GM18868 (cell line): Measurements from ENCODE around the gene GABRG3.
"Not testable (repeated sequence)": the region's sequence is repeated elsewhere in the genome, so short reads cannot be mapped to it uniquely, and the experiment has no call there.

ENCODE experiments used
- ATAC-seq: cut with Tn5 transposase; IDR thresholded peaks from one replicate; pipeline ENCODE4 v1.9.1; 2021; ENCODE audit warnings: mild to moderate bottlenecking, moderate library complexity; ENCODE audit not compliant: unreplicated experiment

The GABRG3 gene

DNA sequence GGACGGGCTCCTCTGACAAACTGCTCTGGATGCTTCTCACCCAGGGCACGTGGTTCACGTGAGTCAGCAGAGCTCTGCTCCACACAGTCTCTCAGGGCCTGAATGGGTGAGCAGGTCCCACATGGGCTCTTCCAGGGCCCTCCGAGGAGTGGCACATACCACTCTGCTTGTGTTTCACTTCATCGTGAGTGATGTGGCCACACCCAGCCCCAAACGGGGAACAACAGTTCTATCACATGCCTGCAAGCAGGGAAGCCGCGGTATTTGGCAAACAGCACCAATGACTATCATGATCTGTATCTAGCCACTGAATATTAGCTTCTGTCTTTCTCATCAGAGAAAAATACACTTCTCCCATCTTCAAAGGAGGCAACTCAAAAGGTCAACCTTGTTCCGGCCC is 352.8 kb downstream of the GABRG3 start:
- no peak for ATAC-seq

DNA sequence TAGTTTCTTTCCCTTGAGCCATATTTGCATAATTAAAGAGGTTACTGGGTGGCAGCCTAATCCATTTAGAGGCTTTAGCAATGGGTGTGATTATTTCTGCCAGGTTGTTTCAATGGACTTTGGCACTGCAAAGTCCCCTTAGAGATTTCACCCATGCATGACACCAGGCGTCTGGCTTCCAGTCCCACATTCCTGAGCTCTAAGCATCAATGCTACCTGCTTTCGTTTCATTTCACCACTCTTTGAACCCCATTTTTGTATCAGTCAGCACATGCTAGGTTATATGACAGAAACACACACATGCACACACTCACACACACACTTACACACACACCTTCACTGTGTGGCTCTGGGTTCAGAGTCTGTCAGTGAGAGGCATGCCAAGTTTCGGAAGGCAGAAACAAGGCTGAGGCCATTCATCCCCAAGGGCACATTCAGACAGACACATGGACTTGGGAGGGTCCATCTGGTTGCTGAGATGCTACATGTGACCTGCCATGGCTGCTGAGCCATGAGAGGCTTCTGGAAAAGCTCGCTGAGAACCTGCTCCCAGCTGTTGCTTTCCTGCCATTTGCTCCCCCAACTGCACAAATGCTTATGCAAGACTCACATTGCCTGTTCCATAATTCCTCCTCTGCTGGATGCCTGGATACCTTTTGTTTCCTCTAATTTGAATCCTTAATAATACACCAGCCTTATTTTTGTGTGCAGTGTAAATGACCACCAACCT is 354.1 kb downstream of the GABRG3 start:
- ATAC-seq = no peak

DNA sequence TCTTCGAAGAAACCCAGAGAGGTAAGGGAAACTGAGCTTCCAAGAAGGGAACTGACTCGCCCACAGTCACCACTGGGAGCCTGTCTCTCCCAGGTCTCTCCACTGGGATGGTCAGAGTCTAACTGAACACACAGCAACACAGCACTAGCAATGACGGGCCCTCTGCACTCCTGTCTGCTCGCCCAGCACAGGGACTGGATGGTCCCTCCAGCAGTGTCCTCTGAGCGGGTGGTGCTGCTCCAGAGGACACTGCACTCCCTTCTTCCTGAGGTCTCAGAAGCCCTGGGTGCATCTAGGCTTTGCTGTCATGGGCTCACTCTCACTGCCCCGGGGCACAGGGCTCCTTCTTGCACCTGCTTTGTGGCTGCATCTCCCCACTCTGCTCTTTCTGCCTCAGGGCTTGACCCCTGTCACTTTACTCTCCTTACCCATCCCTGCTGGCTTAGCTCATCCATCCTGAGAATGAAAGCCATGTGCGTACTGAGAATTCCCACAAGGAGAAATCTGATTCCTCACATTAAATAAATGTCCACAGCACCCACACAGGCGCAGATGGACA is 356.6 kb downstream of the GABRG3 start:
- no peak for ATAC-seq

DNA sequence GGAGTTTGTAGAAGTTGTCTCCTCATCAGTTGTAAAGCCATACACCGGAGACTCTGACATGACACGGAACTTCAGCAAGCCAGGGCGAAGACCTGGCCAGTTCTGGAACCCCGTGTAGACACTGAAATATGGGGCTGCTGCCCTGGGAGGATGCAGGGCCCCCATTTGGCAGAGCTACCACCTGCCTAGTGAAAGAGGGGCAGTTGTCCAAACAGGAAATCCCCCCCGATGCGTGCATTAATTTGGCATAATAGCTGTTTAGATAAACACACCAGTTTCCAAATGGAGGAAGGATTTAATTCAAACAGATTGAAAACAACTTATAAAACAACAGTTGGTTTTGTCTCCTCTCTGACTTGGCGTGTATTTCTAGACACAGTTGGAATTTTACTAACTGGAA is 357.2 kb downstream of the GABRG3 start:
- no peak for ATAC-seq

DNA sequence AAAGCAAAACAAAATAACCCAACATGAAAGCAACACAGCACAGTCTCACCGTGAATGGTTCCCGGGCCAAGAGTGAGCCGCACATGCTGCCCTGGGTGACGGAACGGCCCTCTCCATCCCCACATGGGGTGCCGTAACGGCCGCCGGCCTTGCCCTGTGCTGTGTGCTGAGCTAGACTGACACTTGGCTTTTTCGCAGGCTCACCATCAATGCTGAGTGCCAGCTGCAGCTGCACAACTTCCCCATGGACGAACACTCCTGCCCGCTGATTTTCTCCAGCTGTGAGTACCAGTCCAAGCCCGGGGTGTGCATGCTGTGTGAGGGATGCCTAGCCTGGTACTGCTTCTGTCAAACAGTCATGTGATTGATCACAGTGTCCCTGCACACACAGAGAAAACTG is 357.6 kb downstream of the GABRG3 start:
- no peak for ATAC-seq

DNA sequence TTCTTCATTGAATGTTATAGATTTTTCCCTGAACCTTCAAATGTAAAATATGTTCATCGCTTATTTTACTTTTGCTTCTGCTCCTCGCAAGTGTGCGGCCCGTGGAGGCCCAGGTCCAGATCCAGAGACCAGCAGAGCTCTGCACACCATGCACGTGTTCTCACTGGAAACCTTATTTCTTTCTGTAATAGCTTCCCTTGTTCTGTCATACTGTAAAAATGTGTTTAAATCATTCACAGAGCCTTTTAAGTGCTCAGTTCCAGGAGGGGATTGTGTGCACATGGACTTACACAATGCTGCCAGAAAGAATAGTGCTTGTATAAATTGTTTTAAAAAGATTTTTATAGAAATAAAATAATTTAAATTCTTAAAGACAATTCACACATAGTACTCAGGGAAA is 359.3 kb downstream of the GABRG3 start:
- no peak for ATAC-seq

DNA sequence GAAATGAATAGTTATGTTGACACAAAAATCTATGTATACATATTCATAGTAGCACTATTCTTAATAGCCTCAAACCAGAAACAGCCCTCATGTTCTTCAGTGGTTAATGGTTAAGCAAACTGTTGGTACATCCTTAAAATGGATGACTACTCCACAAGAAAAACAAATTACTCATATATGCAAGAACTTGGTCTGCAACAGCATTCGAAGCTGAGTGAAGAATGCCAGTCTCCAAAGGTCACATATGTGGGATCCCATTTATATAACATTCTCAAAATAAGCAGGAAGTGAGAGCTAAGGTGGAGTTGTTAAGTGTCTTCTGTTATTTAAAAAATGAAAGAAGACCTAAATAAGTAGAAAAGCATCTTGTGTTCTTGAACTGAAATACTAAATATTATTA is 365.7 kb downstream of the GABRG3 start:
- no peak for ATAC-seq

DNA sequence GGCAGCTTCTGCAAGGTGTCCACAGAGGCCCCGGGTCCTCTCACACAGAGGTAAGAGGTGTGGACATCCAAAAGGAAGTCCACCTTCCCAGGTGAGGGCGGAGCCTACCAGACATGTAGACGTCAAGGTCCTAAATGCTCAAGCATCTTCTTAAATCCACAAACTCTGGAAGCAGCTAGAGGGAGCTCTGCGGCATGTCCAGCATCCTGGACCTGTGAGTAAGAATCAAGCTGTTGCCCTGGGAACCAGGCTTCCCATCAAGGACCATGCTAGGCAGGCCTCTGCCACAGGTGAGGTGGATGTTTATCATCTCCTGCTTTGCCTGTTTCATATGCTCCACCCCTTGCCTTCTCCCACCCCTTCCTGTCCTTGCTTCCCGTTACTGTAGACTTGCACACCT is 368.2 kb downstream of the GABRG3 start:
- no peak for ATAC-seq

DNA sequence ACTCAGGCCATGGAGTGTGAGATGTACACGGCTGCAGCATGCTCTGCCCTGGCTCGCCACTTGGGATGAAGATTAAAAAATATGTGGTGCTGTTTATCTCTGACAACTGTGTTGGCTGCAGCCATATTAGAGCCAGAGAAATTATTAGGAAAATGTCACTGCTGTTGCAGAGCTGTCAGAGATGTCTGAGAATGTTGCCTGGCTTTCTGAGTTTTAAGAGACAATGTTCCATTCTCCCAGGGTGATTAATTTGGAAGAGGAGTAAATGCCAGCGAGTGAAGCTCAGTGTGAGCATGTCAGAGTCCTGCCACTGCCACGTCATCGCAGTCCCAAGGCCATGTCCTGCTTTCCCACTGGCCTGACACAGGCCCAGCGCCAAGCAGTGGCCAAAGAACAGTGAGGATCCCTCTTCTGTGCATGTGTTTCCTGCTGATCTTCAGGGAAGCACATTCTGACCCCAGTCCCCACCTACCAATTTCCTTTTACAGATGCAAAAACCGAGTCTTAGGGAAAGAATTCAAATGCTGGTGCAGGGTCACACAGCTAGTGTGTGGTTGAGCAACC is 370.9 kb downstream of the GABRG3 start:
- no peak for ATAC-seq

DNA sequence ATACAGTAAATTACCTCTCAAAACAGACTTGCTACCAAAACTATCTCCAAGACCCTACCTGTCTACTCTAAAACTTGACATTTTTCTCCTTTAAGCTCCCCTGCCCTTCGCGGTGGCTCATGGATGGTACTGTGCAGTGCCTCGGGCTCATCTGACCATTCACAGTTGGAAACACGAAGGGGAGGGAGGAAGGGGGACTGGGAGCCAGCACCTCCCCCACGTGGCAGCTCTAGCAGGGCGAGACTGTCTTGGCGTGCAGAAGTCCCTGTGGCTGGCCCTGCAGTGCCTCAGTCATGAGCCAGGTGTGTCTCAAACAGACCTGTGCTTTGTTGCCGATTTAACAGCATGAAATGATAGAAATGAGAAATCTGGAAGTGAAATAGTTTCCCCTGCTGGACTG is 372.0 kb downstream of the GABRG3 start:
- ATAC-seq = no peak

DNA sequence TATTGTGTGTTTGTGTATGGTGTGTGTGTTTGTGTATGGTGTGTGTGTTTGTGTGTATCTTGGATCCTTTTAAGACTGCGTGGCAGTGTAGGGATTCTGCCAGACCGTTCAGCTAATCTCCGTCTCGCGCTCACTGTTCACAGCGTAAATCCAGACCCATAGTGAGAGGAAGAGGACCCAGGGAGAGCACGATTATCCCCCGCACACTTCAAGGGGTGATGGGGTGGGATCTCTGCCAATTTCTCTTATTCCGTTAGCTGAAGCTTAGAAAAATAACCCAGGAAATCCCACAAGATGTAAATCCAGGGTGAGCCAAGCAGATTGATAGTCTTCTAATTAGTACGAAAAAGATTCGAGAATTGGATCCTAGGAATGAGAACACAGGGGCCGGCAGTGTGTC is 381.2 kb downstream of the GABRG3 start:
- ATAC-seq = no peak

DNA sequence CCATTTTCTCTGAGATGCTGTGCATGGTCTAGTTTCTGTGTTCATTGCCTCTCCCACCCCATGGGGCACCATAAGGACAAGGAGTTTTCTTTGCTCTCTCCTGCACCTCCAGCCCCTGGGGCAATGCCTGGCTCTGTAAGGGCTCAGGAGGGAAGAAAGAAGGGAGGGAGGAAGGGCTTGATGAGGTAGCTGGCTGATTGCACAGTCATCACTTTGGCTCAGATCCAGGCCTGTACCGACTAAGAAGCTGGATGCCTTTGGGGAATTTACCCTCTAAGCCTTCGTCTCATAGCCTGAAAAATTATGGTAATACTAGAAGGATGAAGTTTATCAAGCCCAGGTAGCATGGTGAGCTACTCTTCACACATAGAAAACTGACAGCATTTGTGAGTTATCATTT is 382.9 kb downstream of the GABRG3 start:
- no peak for ATAC-seq

DNA sequence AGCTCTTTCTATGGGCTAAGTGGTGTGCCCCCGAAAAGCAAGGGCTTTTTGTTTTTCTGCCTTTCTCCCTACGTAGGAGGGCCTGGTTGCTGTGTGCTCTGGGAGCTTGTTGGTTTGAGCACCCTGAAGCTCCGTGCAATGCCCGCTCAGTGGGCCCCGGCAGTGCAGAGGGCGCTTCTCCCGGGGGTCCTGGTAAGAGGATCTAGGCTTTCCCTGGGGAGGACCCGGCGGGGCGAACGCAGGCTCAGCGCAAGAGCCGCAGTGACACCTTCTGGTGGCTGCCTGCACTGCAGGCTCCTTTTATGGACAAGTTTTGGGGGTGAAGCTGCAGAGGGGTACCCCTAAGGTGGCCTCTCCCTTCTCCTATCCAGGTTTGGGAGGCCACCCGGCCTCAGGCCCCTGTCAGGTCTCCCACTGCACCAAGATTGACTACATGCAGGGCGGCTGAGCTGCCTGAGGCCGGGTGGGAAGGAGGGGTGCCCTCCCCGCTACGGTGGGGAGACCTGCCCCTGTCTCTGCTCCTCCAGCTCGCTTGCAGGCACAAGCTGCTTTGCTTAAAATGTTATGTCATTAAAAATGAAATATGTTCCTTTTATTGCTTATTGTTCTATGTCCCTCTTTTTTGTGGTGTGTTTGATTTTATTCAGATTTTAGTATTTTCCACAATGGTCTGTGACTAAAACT is 387.9 kb downstream of the GABRG3 start:
- ATAC-seq = no peak

DNA sequence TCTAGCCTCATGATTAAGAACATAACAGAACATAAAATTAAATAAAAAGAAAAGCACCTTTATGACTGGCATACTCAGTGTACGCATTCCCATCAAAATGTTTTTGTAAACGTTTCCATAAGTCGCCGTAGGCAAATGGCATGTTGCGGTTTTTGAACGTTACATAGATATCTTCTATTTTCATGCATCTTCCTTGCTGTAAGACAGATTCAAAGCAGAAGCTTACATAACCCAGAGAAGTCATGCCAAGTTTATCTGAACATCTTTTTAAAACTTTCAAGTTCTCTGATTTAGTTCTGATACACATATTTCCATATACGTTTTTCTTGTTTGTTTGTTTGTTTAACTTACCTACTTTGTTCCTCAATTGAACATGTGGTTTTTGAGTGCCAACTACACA is 388.6 kb downstream of the GABRG3 start:
- no peak for ATAC-seq

DNA sequence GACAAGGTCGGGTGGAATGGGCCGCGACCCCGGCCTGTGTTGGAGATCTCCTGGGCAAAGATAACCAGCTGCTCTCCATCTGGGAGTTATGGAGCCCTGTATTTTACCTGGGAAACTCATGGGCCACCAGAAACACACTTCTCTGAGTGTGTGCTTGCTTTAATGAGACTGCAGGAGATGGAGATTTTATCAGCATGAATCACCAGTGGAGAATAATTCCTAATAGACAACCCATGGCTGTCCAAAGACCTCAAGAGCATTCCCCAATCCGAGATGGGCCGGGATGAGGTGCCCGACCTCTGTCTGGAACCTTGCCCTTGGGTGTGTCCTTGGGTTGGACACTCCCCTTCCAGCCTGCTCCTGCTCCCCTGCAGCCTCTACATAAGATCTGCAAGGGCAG is 389.3 kb downstream of the GABRG3 start:
- ATAC-seq = no peak

DNA sequence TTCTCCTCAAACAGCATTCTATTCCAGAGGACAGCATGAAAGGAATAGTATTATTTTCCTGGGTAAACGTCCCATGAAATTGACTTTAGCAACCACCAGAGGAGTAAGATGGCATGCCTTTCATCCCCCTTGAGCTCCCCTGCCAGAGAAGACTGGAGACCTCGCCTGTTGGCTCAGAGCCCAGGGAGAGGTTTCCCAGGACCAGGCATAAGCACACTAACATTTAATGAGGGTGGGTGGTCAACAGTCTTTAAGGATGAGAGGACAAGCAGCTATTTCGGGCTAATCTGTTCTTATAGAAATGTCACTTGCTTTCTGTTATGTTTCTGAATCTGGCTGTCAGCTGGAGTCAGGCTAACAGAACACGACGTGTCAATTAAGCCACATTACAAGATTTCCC is 390.5 kb downstream of the GABRG3 start:
- ATAC-seq = no peak

DNA sequence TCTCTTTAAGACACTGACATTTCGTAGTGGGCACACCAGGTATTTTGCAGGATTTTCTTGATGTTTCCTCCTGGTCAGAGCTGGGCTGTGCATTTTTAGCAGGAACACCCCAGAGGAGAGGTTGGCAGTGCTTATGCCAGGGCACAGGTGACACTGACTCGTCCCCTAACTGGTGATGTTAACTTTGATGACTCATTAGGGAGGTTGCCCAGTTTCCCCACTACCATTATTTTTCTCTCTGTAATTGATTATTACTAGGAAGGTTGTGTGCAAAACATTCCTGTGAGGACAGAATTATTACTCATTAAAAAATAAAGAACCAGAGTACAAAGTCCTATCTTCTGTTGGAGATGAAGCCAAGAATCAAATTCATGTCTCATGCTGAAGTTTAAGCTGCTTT is 394.5 kb downstream of the GABRG3 start:
- no peak for ATAC-seq

DNA sequence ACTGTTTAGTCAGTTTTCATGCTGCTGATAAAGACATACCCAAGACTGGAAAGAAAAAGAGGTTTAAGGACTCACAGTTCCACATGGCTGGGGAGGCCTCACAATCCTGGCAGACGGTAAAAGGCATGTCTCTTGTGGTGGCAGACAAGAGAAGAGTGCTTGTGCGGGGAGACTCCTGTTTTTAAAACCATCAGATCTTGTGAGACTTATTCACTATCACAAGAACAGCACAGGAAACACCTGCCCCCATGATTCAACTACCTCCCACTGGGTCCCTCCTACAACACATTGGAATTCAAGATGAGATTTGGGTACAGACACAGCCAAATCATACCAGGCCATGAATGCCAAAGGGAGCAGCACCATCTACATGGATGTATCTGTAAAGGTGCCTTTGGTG is 406.4 kb downstream of the GABRG3 start:
- not testable (repeated sequence) for ATAC-seq

DNA sequence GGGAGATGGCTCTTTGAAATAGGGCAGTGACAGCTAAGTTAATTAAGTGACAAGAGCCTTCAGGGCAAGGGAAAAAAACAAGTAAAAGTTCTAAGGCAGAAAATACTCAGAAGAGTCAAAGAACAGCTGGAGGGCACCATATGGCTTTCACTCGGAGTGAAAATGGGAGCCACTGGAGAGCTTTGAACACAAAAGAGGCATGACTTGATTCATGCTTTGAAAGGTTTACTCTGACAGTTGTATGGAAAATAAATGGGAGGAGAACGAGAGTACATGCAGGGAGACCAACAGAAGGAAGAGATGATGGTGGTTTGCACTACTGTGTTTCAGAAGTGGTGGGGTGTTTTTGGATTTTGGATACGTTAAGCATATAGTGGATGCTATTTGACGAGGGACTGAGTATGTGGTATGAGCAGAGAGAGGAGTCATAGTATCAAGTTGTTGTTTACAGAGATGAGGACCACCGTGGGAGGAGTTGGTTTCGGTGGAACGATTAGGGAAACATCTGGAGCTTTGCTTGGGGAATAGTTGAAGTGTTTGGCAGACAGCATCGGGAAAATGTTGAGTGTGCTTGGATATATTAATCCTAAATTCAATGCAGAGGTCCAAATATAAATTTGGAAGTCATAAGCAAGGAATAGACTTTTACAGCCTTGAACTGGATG is 411.5 kb downstream of the GABRG3 start:
- no peak for ATAC-seq

DNA sequence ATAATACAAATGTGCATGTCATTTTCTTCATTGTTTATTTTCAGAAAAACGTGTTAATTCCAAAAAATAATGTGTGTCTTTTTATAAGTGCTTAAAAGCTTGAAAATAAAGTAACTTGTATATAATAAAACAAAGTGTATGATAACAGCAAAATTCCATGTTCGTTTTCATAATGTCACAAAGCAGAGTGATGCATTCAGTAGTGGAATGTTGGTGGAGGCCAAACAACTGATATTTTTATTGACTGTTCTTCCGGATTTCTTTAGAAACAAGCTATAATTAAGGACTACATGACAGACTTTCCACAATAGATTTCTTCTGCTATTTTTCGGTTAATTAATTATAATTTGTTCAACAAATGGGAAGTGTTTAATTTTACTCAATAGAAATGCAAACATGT is 412.7 kb downstream of the GABRG3 start:
- no peak for ATAC-seq

DNA sequence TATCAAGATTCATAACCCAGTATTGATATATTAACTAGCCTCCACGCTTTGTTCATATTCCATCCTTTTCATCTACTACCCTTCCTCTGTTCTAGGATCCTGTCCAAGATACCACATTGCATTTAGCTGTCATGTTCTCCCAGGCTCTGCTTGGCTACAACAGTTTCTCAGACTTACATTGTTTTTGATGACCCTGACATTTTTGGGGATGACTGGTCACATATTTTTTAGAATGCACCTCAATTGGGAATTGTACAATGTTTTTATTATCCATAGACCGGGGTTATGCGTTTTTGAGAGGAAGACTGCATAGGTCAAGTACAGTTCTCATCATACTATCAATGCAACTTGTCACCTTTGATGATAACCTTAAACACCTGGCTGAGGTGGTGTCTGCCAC is 421.2 kb downstream of the GABRG3 start:
- ATAC-seq = no peak

DNA sequence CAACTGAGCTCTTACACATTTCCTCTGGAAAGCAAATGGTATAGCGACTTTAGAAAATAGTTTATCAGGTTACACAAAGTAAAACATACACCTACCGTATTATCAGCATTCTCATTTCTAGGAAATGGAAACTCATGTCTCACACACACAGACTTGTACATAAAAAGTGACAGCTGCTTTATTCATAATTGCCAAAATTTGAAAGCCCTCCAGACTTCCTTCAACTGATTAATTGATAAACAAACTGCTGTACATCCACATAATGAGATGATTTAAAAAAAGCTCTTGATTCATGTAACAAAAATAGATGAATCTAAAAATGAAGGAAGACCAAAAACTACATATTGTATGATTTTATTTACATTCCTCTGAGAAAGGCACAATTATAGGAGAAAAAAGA is 425.5 kb downstream of the GABRG3 start:
- no peak for ATAC-seq
